ENCODE data around the gene THY1.
"Not testable (repeated sequence)": the region's sequence is repeated elsewhere in the genome, so short reads cannot be mapped to it uniquely, and the experiment has no call there.

Gene THY1

GRCh38 chr11:119445850-119446249 lies 22.9 kb upstream of the THY1 start:
- no peak for DNase-seq (ENCODE audit: low spot score)

GRCh38 chr11:119445379-119445778 lies 22.4 kb upstream of the THY1 start:
- DNase-seq (ENCODE audit: low spot score) = no peak

GRCh38 chr11:119441898-119442243 lies 18.9 kb upstream of the THY1 start:
- no peak for DNase-seq (ENCODE audit: low spot score)

GRCh38 chr11:119438599-119438998 lies 15.6 kb upstream of the THY1 start:
- DNase-seq (ENCODE audit: low spot score) = no peak

- DNase-seq (ENCODE audit: low spot score) = not testable (repeated sequence)
Measured at GRCh38 chr11:119437521-119437920, 14.5 kb upstream of the THY1 start.

- no peak for DNase-seq (ENCODE audit: low spot score)
Measured at GRCh38 chr11:119436711-119437110, 13.7 kb upstream of the THY1 start.

- DNase-seq (ENCODE audit: low spot score) = no peak
Measured at GRCh38 chr11:119436093-119436492, 13.1 kb upstream of the THY1 start.

- DNase-seq (ENCODE audit: low spot score) = no peak
Measured at GRCh38 chr11:119434591-119435330, 11.8 kb upstream of the THY1 start.

GRCh38 chr11:119433358-119433725 lies 10.4 kb upstream of the THY1 start:
- no peak for DNase-seq (ENCODE audit: low spot score)

- peak; percentile 17 for DNase-seq (ENCODE audit: low spot score)
Measured at GRCh38 chr11:119432484-119433357, 9.7 kb upstream of the THY1 start.

GRCh38 chr11:119431523-119431922 lies 8.6 kb upstream of the THY1 start:
- DNase-seq (ENCODE audit: low spot score) = no peak

GRCh38 chr11:119427279-119427678 lies 4.3 kb upstream of the THY1 start:
- no peak for DNase-seq (ENCODE audit: low spot score)

GRCh38 chr11:119426142-119426541 lies 3.2 kb upstream of the THY1 start:
- DNase-seq (ENCODE audit: low spot score) = no peak

GRCh38 chr11:119424775-119425174 lies 1.8 kb upstream of the THY1 start:
- DNase-seq (ENCODE audit: low spot score) = no peak

- DNase-seq (ENCODE audit: low spot score) = no peak
Measured at GRCh38 chr11:119424276-119424675, 1.3 kb upstream of the THY1 start.

GRCh38 chr11:119423509-119424254 lies 710 bp upstream of the THY1 start:
- DNase-seq (ENCODE audit: low spot score) = no peak

- peak; percentile 21 for DNase-seq (ENCODE audit: low spot score)
Measured at GRCh38 chr11:119421941-119422808, 797 bp downstream of the THY1 start.

GRCh38 chr11:119421351-119421750 lies 1.6 kb downstream of the THY1 start:
- peak; percentile 10 for DNase-seq (ENCODE audit: low spot score)

GRCh38 chr11:119420631-119421030 lies 2.3 kb downstream of the THY1 start:
- DNase-seq (ENCODE audit: low spot score) = no peak

- DNase-seq (ENCODE audit: low spot score) = no peak
Measured at GRCh38 chr11:119419834-119420492, 3.0 kb downstream of the THY1 start.

GRCh38 chr11:119419246-119419645 lies 3.7 kb downstream of the THY1 start:
- no peak for DNase-seq (ENCODE audit: low spot score)

All from kidney capillary endothelial cell (primary cell).